HG03064 (cell line): ENCODE data around the gene PRRT2.
A peak's percentile ranks its signal among the peaks of the same experiment; 100 is the strongest.
"Not testable (repeated sequence)": the region's sequence is repeated elsewhere in the genome, so short reads cannot be mapped to it uniquely, and the experiment has no call there.

ENCODE experiments used
- ATAC-seq: cut with Tn5 transposase; IDR thresholded peaks from one replicate; pipeline ENCODE4 v1.9.1; 2021; ENCODE audit warnings: low read depth; ENCODE audit not compliant: unreplicated experiment

PRRT2 gene

DNA sequence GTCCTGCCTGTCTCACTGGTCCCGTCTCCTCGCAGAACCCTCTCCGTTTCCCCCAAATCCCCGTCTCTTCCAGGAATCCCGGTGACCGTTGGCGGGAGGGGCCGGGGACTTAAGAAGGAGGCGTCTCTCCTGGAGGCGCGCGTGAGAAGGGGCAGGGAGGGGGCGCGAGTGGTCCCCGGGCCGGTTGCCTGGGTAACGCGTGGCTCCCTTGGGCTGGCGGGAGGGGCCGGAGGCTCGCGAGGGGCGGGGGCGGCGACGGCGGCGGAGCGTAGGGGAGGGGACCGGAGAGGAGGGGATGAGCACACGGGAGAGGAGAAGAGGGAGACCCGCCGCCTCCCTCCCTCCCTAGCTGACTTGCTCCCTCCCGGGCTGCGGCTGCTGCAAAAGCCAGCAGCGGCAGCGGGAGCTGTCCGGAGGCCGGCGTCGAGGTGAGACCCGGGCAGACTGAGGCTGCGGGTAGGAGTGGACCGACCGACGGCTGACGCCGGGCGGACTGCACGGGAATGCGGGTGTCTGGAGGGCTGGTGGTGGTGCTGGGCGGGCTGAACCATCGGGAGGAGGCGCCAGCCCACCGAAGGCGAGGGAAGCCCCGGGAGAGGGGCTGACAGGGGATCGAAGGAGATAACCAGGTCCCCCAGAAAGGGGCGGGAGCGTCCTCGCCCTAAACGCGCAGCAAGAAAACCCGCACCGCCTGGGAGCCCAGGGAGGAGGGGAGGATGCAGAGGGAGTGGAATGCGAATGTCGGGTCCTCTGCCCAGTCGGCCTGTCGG is at the start of gene PRRT2:
Gene PRRT2 (plus strand): TSS at position 298 of the 770 bp plus-strand sequence. CDS start 862 bp downstream, outside the sequence.
- no peak for ATAC-seq

DNA sequence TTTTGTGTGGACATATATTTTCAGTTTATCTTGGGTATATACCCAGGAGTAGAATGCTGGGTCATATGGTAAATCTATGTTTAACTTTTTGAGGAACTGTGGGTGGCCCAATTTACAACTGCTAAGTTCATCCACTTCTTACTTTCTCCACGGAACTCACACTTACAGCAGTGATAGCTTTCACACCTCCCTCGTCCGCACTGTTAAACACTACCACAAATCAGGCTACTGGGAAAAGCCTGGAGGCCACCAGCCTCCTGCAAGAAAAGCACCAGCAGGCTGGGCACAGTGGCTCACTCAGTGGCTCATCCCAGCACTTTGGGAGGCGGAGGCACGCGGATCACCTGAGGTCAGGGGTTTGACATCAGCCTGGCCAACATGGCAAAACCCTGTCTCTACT is 48.7 kb upstream of the PRRT2 start:
- no peak for ATAC-seq

DNA sequence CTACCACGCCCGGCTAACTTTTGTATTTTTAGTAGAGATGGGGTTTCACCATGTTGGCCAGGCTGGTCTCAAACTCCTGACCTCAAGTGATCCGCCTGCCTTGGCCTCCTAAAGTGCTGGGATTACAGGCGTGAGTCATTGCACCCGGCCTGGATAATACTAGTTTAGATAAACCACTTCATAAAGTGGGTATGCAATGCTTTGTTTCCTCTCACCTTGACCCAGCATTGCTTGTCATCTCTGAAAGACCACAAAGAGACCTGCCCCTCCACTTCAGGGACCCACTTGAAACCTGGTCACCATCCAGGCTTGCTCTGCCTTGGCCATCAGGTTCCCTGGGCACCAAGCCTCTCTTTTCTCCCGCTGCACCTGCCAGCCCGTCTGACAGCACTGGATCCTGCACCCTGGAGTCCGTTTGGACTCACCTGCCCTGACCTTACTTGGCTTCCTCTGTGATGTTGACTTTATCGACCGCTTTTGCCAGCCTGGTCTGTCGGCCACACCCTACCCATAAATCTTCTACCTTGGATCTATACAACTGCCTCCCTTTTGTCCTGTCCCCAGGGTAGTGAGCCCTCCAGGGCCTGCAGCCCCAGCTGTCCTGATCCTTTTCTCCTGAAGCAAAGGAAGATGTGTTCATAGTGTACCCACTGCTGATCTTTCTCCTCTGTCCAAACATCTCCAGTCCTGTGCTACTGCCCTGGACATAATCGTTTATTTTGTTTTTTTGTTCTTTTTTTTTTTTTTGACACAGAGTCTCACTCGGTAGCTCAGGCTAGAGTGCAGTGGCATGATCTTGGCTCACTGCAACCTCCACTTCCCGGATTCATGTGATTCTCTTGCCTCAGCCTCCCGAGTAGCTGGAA is 46.6 kb upstream of the PRRT2 start:
- ATAC-seq, result no peak

DNA sequence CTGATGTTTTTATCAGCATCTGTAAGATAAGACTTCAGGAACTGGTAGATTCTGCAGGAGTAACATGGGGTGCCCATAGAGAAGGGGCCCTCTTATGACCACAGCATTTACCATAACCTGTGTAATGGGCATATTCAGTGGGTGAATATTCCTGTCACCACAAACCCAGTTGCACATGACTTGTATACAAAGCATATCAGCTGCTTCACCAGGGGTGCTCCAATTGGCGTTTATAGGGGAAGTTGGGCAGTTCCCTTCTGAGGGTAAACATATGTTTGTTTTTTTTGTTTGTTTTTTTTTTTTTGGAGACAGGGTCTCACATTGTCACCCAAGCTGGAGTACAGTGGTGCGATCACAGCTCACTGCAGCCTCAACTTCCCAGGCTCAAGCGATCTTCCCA is 45.4 kb upstream of the PRRT2 start:
- ATAC-seq, result no peak

DNA sequence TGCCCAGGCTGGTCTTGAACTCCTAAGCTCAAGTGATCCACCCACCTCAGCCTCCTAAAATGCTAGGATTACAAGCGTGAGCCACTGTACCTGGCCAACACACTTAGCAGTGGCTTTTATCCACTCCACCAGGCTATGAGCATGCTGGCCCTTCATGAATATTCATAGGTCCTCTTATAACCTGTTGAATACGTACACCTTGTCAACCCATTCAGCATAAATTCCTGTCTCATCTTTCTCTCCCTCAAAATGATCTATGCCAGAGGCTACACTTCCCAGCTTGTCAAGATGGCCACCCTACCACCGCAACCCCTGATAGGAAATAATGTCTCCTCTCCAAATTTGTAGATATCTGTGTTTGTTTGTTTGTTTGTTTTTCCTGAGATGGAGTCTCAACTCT is 44.9 kb upstream of the PRRT2 start:
- ATAC-seq, result no peak

DNA sequence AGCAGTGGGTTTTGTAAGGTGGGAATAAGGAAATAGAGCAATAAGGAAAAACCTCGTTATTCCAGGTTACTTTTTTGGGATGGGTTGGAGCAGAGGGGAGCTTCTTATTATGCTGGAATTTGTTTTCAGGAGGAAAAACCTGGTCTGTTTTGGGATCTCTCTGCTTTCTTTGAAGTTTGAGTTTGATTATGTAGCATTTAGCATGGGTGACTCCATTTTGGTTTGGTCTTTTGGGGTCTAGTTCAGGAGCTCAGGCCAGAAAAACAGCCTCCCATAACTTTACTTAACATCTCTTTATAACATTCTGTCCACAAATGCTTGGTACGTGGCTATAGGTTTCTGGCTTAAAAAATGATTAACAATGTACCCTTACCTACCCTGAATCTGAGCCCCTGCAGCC is 42.5 kb upstream of the PRRT2 start:
- no peak for ATAC-seq

DNA sequence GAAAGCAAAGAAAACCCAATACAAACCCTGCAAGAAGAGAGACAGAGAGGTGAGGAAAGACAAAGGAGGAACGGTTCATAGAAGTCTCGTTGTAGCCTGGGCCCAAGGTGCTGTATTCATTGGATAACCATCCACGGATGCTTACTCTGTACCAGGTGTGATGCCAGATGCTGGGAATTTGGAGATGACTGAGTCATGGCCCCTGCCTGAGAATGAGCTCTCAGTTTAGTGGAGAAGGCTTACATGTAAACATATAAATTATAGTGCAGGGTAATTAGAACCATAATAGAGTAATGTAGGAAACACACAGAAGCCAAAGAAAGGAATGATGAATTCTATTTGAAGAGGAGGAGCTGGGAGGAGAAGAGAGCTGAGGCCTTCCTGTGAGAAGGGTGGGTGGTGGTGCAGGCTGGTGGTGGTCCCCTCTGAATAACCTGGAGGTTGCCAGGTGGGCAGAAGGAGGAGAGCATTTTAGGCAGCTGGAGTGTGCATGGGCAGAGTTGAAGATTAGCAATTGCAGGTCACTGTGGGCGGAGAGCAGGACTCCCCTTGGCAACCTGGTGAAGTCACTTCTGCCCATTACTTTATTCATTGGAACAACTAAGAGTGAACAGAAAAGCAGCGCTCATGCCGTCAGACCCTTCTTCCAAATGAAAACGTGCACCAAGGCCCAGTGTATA is 41.6 kb upstream of the PRRT2 start:
- no peak for ATAC-seq

DNA sequence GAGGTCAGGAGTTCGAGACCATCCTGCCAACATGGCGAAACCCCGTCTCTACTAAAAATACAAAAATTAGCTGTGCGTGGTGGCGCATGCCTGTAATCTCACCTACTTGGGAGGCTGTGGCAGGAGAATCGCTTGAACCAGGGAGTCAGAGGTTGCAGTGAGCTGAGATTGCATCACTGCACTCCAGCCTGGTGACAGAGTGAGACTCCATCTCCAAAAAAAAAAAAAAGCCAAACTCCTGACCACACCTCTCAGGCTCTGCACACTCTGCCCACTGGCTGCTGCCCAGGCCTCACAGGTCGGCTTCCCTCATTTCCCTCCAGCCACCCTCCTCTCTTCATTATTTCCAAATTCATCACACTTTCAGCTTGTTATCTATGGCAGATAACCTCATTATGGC is 39.7 kb upstream of the PRRT2 start:
- not testable (repeated sequence) for ATAC-seq

DNA sequence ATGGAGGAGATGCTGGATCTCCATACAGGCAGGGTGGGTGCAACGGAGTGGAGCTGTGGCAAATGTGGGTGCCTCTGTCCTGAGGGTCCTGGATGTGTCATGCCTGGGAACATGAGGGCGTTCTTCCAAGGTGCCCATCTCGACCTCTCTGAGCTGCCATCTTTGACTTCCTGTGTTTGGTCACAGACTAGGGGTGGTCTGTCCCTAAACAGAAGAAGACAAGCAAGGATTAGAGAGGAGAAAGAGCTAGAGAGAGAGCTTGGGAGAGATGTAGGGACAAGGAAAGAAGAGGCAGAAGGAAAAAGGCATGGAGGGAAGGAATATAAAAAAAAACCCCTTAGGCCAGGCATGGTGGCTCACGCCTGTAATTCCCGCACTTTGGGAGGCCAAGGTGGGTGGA is 37.3 kb upstream of the PRRT2 start:
- no peak for ATAC-seq

DNA sequence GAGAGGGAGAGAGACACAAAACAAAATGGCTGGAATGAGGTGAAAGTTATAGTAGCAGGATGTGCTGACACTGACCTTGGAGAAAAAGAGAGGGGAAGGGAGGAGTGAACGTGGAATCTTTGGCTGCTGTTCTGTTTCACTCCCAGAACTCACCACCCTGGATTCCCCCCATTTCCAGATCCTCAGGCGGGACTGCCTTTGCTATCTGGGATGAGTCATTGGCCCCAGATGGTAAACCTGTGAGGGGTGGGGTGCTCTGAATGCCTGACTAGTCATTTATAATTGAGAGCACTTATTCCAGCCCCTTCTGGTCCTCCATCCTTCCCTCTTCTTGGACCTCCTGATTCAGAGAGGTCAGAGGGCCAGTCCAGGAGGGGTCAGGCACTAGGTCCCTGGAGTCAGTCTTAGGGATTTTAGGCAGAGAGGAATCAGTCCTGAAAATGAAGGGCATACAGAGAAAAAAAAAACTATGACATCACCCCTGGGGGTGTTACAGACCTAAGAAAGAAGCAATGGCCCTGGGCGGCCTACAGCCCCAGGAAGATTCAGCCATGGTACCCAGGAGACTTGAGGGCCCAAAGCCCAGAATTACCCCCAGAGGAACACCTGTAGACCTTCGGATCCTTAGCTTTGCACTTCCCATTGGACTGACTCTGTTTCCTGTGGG is 36.1 kb upstream of the PRRT2 start:
- no peak for ATAC-seq

DNA sequence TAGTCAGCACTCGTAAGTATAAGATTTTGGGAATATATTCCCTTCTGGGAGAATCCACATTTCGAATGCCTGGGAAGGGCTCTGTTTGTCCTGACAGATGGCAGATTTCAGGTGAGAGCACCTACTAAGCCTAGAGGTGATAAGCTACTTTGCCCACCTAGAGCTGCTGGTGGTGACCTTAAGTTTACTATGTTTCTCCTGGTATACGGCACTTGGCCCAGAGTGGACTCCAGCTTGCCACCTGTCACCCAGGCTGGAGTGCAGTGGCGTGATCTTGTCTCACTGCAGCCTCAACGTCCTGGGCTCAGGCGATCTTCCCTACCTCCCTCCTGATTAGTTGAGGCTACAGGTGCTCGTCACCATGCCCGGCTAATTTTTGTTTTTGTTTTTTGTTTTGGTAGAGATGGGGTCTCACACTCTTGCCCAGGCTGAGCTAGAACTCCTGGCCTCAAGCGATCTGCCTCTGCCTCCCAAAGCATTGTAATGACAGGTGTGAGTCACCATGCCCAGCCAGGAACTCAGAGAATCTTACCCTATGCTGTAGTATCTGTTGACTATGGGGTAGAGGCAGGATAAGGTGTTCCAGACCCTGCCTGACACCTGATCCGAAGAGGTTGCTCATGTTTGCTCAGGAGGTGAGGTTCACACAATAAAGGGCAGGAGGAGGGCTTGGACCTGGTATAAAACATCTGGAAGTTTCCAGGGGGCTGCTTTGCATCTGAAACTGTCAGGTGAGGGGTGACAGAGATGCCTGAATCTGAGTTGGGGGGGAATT is 34.2 kb upstream of the PRRT2 start, which contains the start of gene ZG16:
Gene ZG16 (plus strand): TSS at position 681 of the 775 bp plus-strand sequence. CDS start 1,011 bp downstream, outside the sequence.
- no peak for ATAC-seq

DNA sequence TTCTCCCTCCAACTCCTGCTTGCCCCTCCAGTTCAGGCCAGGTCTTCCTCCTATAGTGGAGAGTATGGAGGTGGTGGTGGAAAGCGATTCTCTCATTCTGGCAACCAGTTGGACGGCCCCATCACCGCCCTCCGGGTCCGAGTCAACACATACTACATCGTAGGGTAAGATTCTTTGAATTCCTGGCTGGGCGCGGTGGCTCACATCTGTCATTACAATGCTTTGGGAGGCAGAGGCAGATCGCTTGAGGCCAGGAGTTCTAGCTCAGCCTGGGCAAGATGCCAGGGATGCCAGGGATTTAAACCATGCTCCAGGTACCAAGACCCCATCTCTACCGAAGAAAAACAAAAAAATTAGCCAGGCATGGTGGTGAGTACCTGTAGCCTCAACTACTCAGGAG is 32.5 kb upstream of the PRRT2 start:
- no peak for ATAC-seq

DNA sequence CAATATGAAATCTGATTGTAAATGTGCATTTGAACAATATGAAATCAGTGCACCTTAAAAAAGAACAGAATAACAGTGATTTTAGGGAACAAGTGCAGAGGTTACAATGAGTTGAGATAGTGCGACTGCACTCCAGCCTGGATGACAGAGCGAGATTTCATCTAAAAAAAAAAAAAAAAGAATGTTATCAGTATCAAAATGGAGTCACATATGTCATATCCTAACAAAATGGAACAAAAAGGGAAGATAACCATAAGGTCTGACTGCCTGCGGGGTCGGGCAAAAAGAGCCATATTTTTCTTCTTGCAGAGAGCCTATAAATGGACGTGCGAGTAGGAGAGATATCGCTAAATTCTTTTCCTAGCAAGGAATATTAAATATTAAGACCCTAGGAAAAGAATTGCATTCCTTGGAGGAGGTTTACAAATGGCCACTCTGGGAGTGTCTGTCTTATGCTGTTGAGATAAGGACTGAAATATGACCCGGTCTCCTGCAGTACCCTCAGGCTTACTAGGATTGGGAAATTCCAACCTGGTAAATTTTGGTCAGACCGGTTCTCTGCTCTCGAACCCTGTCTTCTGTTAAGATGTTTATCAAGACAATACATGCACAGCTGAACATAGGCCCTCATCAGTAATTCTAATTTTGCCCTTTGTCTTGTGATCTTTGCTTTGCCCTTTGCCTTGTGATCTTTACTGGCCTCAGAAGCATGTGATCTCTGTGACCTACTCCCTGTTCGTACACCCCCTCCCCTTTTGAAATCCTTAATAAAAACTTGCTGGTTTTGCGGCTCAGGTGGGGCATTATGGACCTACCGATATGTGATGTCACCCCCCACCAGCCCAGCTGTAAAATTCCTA is 28.7 kb upstream of the PRRT2 start:
- not testable (repeated sequence) for ATAC-seq

DNA sequence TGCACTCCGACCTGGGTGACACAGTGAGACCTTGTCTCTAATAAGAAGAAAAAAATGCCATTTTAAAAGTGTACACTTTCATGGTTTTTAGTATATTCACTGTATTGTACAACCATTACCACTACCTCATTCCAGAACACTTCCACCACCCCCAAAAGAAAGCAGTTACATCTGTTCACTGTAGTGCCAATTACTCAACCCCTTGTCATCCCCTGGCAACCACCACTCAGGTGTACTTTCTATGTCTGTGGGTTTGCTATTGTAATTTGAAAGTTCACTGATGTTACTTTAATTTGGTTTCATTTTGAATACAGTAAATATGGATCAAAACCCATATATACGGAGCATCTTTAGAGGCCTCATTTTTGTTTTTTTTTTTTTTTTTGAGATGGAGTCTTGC is 27.8 kb upstream of the PRRT2 start:
- ATAC-seq, result no peak

DNA sequence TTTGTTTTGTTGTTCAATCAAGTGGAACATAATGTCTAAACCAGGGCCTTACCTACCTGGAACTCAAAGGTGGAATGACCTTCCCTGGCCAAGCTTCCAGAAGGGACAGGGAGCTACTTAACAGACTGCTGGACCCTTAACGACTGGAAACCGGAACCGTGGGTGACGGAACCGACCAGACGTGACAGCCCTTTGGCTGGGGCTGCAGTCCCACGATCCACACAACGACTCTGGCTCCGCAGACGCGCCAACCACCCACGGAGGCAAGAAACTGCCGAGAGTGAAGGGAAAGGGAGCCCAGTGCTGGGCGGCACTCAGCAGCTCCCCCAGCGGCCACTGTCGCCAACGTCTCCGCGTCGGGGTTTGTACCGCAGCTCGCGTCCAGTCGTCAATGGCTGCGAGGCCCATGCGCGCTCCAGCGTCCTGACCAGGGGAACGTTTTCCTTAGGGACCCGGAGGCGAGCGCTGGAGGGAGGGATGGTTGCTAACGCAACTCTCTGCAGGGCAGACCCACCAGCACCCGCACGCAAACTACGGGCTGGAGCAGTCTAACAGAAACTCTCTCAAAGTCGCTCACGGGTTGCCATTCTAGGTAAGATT is 27.0 kb upstream of the PRRT2 start:
- no peak for ATAC-seq

DNA sequence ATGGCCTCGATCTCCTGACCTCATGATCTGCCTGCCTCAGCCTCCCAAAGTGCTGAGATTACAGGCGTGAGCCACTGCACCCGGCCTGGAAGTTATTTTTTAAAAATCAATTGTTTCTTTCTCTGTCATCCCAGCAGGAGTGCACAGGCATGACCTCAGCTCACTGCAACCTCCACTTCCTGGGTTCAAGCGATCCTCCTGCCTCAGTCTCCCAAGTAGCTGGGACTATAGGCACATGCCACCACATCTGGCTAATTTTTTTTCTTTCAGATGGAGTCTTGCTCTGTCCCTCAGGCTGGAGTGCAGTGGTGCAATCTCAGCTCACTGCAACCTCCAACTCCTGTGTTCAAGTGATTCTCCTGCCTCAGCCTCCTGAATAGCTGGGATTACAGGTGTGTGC is 24.8 kb upstream of the PRRT2 start:
- not testable (repeated sequence) for ATAC-seq

DNA sequence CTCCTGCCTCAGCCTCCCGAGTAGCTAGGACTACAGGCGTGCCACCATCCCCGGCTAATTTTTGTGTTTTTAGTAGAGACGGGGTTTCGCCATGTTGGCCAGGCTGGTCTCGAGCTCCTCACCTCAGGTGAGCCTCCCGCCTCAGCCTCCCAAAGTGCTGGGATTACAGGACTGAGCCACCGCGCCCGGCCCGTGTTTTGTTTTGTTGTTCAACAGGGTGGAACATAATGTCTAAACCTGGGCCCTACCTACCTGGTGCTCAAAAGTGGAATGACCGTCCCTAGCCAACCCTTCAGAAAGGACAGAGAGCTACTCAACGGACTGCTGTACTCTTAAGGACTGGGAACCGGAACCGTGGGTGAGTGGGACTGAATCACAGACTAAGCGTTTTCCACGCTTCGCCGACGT is 22.2 kb upstream of the PRRT2 start:
- no peak for ATAC-seq

DNA sequence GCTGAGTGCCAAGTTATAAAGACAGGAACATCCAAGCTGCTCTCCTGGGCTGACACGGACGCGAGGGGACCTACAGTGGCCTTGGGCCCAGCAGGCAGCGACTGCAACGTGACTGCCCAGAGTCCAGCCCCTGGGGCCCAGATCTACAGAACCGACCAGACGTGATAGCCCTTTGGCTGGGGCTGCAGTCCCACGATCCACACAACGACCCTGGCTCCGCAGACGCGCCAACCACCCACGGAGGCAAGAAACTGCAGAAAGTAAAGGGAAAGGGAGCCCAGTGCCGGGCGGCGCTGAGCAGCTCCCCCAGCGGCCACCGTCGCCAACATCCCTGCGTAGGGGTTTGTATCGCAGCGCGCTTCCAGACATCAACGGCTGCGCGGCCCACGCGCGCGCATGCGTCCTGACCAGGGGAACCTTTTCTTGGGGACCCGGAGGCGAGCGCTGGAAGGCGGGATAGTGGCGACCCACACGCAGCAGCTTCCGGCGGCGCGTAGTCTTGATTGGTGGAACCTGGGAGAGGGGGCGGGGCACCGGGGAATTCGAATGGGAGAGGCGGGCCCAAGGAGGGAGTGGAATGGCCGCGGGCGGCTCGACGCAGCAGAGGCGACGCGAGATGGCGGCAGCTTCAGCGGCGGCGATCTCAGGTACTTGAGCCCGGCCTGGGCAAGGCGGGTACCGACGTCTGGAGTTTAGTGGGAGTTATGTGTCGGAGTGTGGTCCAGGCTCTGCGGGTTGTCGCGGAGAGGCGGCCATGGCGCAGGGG is 21.6 kb upstream of the PRRT2 start, which contains the start of gene KIF22:
Gene KIF22 (plus strand): TSS at position 569 of the 766 bp plus-strand sequence. CDS start 9 bp downstream, at position 578.
- peak; percentile 81 for ATAC-seq
